HUES64 (cell line): ENCODE results near the gene TRIM66. TPM values are rescaled to one million over a fixed set of nuclear protein-coding genes. Genes with fewer than 3 reads are reported as not detected.

Experiments used
- H3K27ac ChIP-seq: 2 replicates; pipeline ENCODE4 v1.7.0; 2013; ENCODE audit warnings: low read depth, low read length, inconsistent platforms
- H3K27me3 ChIP-seq: 2 replicates; pipeline ENCODE4 v1.6.1; 2013; ENCODE audit warnings: mild to moderate bottlenecking, low read length; ENCODE audit not compliant: insufficient read depth
- H3K36me3 ChIP-seq: 2 replicates; pipeline ENCODE4 v1.6.1; 2013; ENCODE audit warnings: mild to moderate bottlenecking, low read length; ENCODE audit not compliant: insufficient read depth
- H3K4me1 ChIP-seq: 2 replicates; pipeline ENCODE4 v1.6.1; 2013; ENCODE audit warnings: mild to moderate bottlenecking, low read length, moderate library complexity; ENCODE audit not compliant: insufficient read depth
- H3K4me3 ChIP-seq: 2 replicates; pipeline ENCODE4 v1.5.1; 2013; ENCODE audit warnings: mild to moderate bottlenecking, low read length, moderate library complexity
- H3K9ac ChIP-seq: 2 replicates; pipeline ENCODE4 v1.6.1; 2013; ENCODE audit warnings: mild to moderate bottlenecking, low read depth, low read length
- H3K9me3 ChIP-seq: 2 replicates; pipeline ENCODE4 v1.6.1; 2013; ENCODE audit warnings: low read depth, low read length; ENCODE audit not compliant: insufficient read depth
- WGBS: fragments of 150-250, 120-280 bp; methylation state at CpG from one replicate; pipeline ENCODE4 v1.1.7; 2013; ENCODE audit warnings: missing lambda C conversion rate; 5-methylcytosine and 5-hydroxymethylcytosine counted together
- polyA plus RNA-seq, 2 experiments: library from polyadenylated mRNA; stranded (reverse); fragments of 50-300 nt; gene quantifications; one replicate each; pipeline ENCODE4 v1.2.3, GENCODE V29; 2013

TRIM66 gene, protein sequence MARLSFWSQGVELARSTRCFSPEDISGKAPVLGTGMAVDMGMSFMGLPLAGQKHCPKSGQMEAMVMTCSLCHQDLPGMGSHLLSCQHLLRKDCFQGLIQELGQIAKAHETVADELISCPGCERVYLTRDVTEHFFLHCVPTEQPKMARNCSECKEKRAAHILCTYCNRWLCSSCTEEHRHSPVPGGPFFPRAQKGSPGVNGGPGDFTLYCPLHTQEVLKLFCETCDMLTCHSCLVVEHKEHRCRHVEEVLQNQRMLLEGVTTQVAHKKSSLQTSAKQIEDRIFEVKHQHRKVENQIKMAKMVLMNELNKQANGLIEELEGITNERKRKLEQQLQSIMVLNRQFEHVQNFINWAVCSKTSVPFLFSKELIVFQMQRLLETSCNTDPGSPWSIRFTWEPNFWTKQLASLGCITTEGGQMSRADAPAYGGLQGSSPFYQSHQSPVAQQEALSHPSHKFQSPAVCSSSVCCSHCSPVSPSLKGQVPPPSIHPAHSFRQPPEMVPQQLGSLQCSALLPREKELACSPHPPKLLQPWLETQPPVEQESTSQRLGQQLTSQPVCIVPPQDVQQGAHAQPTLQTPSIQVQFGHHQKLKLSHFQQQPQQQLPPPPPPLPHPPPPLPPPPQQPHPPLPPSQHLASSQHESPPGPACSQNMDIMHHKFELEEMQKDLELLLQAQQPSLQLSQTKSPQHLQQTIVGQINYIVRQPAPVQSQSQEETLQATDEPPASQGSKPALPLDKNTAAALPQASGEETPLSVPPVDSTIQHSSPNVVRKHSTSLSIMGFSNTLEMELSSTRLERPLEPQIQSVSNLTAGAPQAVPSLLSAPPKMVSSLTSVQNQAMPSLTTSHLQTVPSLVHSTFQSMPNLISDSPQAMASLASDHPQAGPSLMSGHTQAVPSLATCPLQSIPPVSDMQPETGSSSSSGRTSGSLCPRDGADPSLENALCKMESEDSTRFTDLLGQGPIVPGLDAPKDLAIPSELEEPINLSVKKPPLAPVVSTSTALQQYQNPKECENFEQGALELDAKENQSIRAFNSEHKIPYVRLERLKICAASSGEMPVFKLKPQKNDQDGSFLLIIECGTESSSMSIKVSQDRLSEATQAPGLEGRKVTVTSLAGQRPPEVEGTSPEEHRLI (N-terminal part only)
- 2.0 TPM for polyA plus RNA-seq (2013, experiment 1 of 2)
- 3.4 TPM for polyA plus RNA-seq (2013, experiment 2 of 2)

DNA sequence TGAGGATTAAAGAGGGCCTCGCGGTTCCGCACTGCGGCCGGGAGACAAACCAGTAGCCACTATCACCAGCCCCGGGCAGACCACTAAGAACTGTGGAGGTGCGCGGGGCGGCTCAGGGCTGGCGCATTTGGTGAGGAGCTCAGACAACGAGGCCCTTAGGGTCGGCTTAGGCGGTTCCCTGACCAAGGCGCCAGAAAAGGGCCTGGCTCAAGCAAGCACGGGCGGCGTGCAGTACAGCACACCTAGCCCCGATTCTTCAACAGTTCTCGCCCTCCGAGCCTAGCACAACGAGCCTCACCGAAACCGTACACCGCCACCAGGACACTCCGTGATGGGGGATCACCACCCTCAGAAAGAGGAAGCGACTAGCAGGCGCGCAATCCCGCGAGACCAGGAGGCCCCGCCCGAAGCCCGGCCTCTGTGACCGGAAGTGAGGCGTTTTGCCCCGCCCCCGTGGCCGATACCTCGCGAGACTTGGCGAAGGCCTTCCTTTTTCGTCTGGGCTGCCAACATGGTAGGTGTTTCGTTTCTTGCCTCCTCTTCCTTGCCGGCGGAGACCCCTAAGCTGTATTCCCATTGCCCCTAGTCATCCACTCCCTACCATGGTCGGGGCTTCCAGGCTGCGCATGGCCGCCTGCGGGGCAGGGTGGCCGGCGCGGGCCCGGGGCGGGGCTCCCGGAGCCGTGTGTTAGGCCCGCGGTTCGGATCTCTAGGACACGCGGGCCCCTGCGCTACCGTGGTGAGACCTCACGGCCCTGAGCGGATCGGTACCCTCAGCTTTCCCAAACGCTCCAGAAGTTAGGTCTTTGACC lies at the start of gene TRIM66, which contains the start of gene RPL27A:
TRIM66 (minus strand) TSS at position 363 of the 812 bp plus-strand sequence. CDS start 10,391 bp downstream, outside the sequence.
RPL27A (plus strand) TSS at position 490 of the 812 bp plus-strand sequence; CDS start at position 512, 22 bp downstream.
- Histone ChIP-seq H3K27ac (peak within 1 kb of the TSS; percentile 99), H3K36me3 (peaks cover 45% of the 10 kb centered on the region), H3K27me3 (no peaks in the 10 kb centered on the region), H3K4me3 (peak within 1 kb of the TSS; percentile 97), H3K9me3 (no peaks in the 10 kb centered on the region), H3K4me1 (peaks cover 21% of the 10 kb centered on the region), H3K9ac (peak within 1 kb of the TSS; percentile 100)
- WGBS = under 1% methylated on average over 67 of the region's 67 CpGs

DNA sequence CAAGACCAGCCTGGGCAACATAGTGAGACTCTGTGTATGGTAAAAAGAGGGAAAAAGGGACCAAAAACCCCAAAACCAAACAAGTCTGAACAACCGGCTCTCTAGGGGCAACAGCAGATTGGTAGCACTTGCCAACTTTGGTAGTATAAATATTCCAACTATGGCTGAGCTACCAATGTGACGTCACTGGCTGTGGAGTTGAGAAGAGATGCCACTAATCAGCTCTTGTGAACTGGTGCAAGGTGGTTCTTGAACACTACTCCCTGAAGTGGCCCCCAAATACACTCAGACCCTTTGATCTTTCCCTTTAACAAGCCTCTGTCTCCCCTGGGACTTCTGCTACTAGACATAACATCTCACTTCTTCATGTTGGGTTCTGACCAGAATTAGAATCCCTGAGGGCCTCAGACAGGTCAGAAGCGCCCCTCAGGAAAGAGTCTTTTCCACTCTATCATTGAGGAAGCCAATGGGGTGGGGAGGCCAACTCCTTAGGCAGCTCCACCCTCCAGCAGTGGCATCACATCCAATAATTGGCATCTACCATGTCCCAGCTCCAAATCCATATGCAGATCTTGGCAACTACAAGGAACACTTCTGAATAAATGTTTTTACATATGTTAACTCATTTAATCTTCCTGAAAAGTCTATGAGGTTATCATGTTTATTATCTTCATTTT lies 49.3 kb upstream of the TRIM66 start:
- Histone ChIP-seq H3K4me1 (peaks cover 7% of the 10 kb centered on the region; the same call in 1 of the 2 replicates), H3K9me3 (no peaks in the 10 kb centered on the region), H3K27me3 (no peaks in the 10 kb centered on the region), H3K36me3 (no peaks in the 10 kb centered on the region), H3K27ac (no peak overlapping the region), H3K4me3 (no peak overlapping the region), H3K9ac (no peak overlapping the region)
- WGBS = 97% methylated on average over 3 of the region's 3 CpGs

DNA sequence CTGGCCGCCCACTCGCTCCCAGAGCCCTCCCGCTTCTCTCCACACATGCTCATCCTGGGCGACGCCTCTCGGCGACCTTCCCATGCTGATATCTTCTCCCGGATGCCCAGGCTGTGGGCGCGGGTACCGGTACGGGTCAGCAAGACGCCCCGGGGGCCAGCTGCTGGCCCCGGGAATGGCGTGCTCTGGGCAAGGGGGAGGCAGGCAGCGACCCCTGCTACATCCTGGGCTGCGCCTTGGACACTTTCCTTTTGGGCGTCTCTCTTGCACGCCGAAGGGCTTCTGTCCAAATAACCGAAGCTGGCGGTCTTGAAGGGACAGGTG lies 48.2 kb upstream of the TRIM66 start:
- H3K36me3 ChIP-seq = peaks cover 5% of the 10 kb centered on the region; the same call in 1 of the 2 replicates
- no peak overlapping the region for H3K27ac ChIP-seq
- H3K9me3 ChIP-seq = no peaks in the 10 kb centered on the region
- no peaks in the 10 kb centered on the region for H3K27me3 ChIP-seq
- no peak overlapping the region for H3K4me3 ChIP-seq
- no peak overlapping the region for H3K9ac ChIP-seq
- peaks cover 7% of the 10 kb centered on the region; the same call in 1 of the 2 replicates for H3K4me1 ChIP-seq
- WGBS = 95% methylated on average over 23 of the region's 23 CpGs

DNA sequence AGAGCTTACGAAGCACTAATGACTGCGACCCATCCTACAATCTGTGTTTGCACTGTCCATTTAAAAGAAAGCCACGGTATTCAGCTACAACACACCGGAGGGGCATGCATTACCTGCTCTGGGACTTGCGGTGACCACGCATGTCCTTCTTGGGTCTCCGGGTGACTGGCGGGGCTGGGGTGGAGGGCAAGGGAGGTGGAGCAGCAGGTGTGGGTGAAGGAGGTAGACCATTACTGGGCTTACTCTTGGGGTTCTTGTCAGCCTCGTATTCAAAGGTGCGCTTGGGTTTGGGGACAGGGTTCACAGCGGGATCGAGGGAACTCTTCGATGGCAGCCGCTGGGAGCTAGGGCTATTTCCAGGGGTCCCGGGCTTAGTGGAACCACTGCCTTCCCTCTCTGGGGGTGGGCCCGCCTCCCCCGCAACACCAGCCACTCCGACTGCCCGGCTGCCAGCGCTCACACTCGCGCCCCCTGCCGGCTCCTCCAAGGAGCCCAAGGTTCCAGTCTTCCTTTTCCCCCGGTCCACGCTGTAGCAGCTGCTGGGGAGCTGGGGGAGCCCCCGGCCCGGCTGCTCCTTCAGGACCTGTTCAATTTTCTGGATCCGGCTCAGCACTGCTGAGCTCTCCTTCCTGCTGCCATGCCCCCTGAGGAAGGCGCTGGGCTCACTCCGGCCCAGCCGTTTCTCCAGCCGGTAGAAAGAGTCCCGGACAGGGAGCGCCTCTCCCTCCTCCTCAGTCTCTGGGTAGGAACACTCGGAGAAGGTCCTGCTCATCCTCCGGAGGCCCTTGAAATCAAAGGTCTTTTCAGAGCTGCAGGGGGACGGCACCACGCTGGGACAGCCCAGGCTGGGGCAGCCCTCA lies 47.6 kb upstream of the TRIM66 start:
- Histone ChIP-seq H3K9me3 (no peaks in the 10 kb centered on the region), H3K4me3 (no peak overlapping the region), H3K4me1 (peaks cover 7% of the 10 kb centered on the region; the same call in 1 of the 2 replicates), H3K27ac (no peak overlapping the region), H3K27me3 (no peaks in the 10 kb centered on the region), H3K36me3 (peaks cover 6% of the 10 kb centered on the region; the same call in 1 of the 2 replicates), H3K9ac (no peak overlapping the region)
- 92% methylated on average over 38 of the region's 38 CpGs for WGBS

DNA sequence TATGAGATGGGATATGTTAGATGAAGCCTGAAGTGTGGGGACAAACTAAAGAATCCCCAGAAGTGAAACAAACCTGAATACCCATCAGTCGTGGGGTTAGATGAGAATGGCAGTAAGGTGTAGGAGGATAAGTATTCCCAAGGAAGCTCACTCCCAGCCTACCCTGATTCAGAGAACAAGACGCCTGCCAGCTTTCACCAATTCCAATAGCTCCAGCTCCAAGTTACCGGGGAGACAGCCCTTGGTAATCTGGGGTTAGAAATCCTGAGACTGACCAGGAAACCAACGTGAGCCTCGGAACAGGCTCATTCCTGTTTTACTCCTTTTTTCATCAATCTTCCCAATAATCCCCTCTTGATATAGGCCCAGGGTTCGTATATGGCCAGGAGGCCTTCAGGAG lies 46.6 kb upstream of the TRIM66 start:
- peaks cover 6% of the 10 kb centered on the region; the same call in 1 of the 2 replicates for H3K36me3 ChIP-seq
- no peak overlapping the region for H3K9ac ChIP-seq
- no peaks in the 10 kb centered on the region for H3K27me3 ChIP-seq
- H3K4me1 ChIP-seq = peaks cover 7% of the 10 kb centered on the region; the same call in 1 of the 2 replicates
- no peak overlapping the region for H3K4me3 ChIP-seq
- 92% methylated on average over 4 of the region's 6 CpGs for WGBS
- H3K27ac ChIP-seq = no peak overlapping the region
- no peaks in the 10 kb centered on the region for H3K9me3 ChIP-seq

DNA sequence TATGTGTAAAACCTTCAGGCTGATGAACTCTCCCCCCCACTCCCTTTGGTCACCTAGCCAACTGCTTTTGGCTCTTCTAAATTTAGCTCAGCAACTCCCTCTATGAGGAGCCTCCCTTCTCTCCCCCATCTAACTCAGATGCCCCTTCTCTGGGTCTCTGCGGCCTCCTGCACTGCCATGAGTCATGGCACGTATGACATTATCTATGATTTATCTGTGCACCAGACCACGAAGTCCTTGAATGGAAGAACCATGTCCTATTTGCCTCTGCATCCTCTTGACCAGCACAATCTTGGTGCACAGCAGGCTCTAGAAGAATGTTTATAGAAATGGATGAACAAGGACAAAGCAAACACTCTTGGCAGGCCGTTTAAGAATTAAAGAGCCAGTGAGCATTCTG lies 46.1 kb upstream of the TRIM66 start:
- Histone ChIP-seq H3K4me1 (peaks cover 10% of the 10 kb centered on the region), H3K36me3 (peaks cover 6% of the 10 kb centered on the region; the same call in 1 of the 2 replicates), H3K27me3 (no peaks in the 10 kb centered on the region), H3K4me3 (no peak overlapping the region), H3K9ac (no peak overlapping the region), H3K9me3 (no peaks in the 10 kb centered on the region), H3K27ac (no peak overlapping the region)
- WGBS = 88% methylated on average over 4 of the region's 4 CpGs

DNA sequence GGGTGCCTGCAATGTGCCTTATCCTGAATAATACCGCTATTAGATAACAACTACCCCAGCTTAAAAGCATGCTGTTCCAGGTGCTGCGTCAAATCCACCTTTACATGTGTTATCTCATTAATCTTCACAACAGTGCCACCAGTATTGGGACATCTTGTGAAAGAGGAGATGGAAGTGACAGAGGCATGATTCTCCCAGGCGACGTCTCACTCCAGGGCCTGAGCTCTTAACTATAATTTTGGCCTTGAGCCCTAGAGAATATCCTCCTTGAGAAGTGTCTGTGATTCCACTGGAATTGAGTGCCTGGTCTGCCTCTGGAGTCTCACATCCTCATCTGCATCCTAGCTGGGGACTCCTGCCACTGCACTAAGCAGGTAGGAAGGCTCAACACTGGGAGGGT lies 43.9 kb upstream of the TRIM66 start:
- no peak overlapping the region for H3K9ac ChIP-seq
- no peak overlapping the region for H3K4me3 ChIP-seq
- no peaks in the 10 kb centered on the region for H3K9me3 ChIP-seq
- peaks cover 6% of the 10 kb centered on the region; the same call in 1 of the 2 replicates for H3K36me3 ChIP-seq
- H3K27me3 ChIP-seq = no peaks in the 10 kb centered on the region
- H3K27ac ChIP-seq = no peak overlapping the region
- 94% methylated on average over 4 of the region's 4 CpGs for WGBS
- peaks cover 20% of the 10 kb centered on the region for H3K4me1 ChIP-seq

DNA sequence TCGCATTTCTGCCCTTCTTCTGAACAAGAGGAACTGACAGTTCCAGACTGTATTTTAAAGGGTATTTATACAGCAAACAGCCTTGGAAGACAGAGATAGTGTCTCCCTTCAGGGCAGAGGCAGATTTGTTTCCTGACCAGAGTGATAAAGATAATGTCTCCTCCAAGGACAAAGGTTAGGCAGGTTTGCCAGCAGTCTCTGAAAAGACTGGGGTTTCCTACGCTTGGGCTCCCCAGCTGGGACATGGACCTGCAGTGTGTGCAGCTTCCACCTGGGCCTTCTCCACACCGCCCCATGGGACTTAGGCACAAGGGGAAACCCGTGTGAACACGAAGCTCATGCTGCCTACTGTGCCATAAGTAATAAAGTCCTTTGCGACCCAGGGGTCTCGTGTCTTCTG lies 42.2 kb upstream of the TRIM66 start:
- no peaks in the 10 kb centered on the region for H3K27me3 ChIP-seq
- H3K9ac ChIP-seq = no peak overlapping the region
- WGBS = 94% methylated on average over 7 of the region's 7 CpGs
- no peak overlapping the region for H3K27ac ChIP-seq
- H3K9me3 ChIP-seq = no peaks in the 10 kb centered on the region
- peaks cover 6% of the 10 kb centered on the region; the same call in 1 of the 2 replicates for H3K36me3 ChIP-seq
- peaks cover 30% of the 10 kb centered on the region for H3K4me1 ChIP-seq
- no peak overlapping the region for H3K4me3 ChIP-seq

DNA sequence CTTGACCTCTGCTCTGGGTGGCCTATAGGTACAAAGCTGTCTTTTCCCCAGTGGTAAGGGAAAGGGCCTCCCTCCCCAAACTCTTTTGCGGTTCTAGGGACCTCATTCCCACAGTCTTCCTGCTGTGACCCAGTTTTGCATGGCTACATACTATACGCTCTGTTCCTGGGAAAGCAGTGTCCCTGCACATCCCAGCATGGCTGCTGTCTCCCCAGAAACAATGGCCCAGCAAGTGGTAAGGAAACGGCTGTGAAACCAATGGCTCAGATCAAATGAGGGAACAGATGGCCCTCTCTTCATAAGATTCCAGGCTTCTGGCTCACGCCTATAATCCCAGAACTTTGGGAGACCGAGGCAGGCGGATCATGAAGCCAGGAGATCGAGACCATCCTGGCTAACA lies 41.2 kb upstream of the TRIM66 start:
- H3K36me3 ChIP-seq = peaks cover 6% of the 10 kb centered on the region; the same call in 1 of the 2 replicates
- no peaks in the 10 kb centered on the region for H3K27me3 ChIP-seq
- no peak overlapping the region for H3K4me3 ChIP-seq
- peaks cover 39% of the 10 kb centered on the region for H3K4me1 ChIP-seq
- no peaks in the 10 kb centered on the region for H3K9me3 ChIP-seq
- H3K9ac ChIP-seq = no peak overlapping the region
- no peak overlapping the region for H3K27ac ChIP-seq
- WGBS = 73% methylated on average over 7 of the region's 7 CpGs
